Effector memory CD4-positive, alpha-beta T cell (primary cell): ENCODE results near the gene TGFB1.
A peak's percentile ranks its signal among the peaks of the same experiment; 100 is the strongest.

ENCODE experiments used
- DNase-seq, 3 donors: peaks; one replicate each; pipeline ENCODE4 v3.0.0-alpha.2; 2020
- H3K27ac ChIP-seq: 2 replicates; pipeline ENCODE4 v1.7.0; 2013; ENCODE audit warnings: mild to moderate bottlenecking, low read length, moderate library complexity; ENCODE audit not compliant: insufficient read depth, poor library complexity, severe bottlenecking
- H3K27me3 ChIP-seq: replicated peaks from 2 replicates; pipeline ENCODE4 v1.7.0; 2013; ENCODE audit warnings: mild to moderate bottlenecking, low read length; ENCODE audit not compliant: insufficient read depth, control insufficient read depth, poor library complexity, severe bottlenecking
- H3K36me3 ChIP-seq: 2 replicates; pipeline ENCODE4 v1.7.0; 2013; ENCODE audit warnings: mild to moderate bottlenecking, low read length, moderate library complexity; ENCODE audit not compliant: control insufficient read depth, insufficient read depth
- H3K4me1 ChIP-seq: 2 replicates; pipeline ENCODE4 v1.7.0; 2013; ENCODE audit warnings: low read length, mild to moderate bottlenecking; ENCODE audit not compliant: control insufficient read depth, insufficient read depth, poor library complexity, severe bottlenecking
- H3K4me3 ChIP-seq: 2 replicates; pipeline ENCODE4 v1.7.0; 2013; ENCODE audit warnings: low read length, low read depth, mild to moderate bottlenecking; ENCODE audit not compliant: insufficient read depth, poor library complexity, severe bottlenecking
- H3K9me3 ChIP-seq: 2 replicates; pipeline ENCODE4 v1.7.0; 2013; ENCODE audit warnings: mild to moderate bottlenecking, low read length, moderate library complexity; ENCODE audit not compliant: control insufficient read depth

The TGFB1 gene

DNA sequence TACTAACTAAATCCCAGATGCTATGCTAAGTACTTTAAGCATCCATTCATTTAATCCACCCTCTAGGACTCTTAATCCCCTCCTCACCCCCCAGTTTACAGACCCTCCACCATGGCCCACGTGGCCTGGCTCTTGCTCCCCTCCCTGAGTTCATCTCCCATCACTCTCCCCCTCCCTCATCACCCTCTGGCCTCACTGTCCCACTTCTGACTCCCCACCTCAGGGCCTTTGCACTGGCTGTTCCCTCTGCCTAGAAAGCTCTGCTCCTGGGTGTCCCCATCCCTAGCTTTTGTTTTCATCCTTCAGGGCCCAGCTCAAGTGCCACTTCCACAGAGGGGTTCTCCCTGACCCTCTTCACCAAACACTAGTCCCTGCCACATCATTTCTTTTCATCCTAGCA lies 6.0 kb upstream of the TGFB1 start:
- no peak for DNase-seq
- H3K27me3 ChIP-seq: no peaks in the 10 kb centered on the region
- no peaks in the 10 kb centered on the region for H3K36me3 ChIP-seq
- H3K4me3 ChIP-seq: no peak overlapping the region
- no peaks in the 10 kb centered on the region for H3K9me3 ChIP-seq
- no peak overlapping the region for H3K27ac ChIP-seq
- peaks cover 58% of the 10 kb centered on the region for H3K4me1 ChIP-seq

GRCh38 chr19:41357746-41358145 lies 4.0 kb upstream of the TGFB1 start:
- Histone ChIP-seq H3K4me1 (peaks cover 52% of the 10 kb centered on the region), H3K36me3 (no peaks in the 10 kb centered on the region), H3K27me3 (no peaks in the 10 kb centered on the region), H3K9me3 (no peaks in the 10 kb centered on the region), H3K4me3 (peak overlapping the region; percentile 10), H3K27ac (peak overlapping the region; percentile 59)
- no peak for DNase-seq

DNA sequence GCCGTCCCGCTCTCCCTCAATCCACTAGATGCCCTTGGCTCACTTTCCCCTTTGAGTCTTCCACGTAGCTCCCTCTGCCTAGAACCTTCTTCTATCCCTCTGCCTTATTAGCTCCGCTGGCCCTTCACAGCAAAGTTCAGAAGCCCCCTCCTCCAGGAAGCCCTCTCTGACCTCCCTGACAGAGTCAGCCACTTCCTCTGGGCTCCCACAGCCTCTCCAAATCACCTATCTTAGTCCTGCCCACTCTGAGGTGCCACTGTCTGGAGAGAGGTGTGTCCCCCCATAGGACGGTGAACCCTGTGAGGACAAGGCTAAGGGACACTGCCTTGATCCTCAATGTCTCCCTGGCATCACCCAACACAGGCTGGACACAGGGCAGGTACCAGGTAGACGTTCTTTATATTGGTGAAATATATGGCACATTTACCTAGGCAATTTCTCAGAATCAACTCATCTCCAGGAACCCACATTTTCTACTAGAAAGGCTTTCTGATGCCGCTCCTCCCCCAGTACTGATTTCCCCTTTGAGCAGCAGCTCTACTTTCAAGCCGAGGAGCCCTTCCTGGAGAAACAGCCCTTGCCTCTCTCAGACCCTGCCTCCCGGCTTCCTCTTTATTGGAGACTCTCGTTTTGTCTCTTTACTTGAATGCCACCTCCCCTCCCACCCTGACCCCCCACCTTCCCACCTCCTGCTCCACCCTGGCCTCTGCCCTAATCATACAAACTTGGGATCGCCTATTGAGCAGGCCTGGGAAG lies 3.4 kb upstream of the TGFB1 start:
- Histone ChIP-seq H3K4me1 (peaks cover 47% of the 10 kb centered on the region), H3K27me3 (no peaks in the 10 kb centered on the region), H3K36me3 (peaks cover 1% of the 10 kb centered on the region), H3K27ac (peak overlapping the region; percentile 59), H3K9me3 (no peaks in the 10 kb centered on the region), H3K4me3 (peak overlapping the region; percentile 18)
- no peak for DNase-seq

- Histone ChIP-seq H3K9me3 (no peaks in the 10 kb centered on the region), H3K4me3 (no peak overlapping the region), H3K36me3 (peaks cover 6% of the 10 kb centered on the region), H3K4me1 (peaks cover 47% of the 10 kb centered on the region), H3K27me3 (no peaks in the 10 kb centered on the region), H3K27ac (peak overlapping the region; percentile 95)
- no peak for DNase-seq
These were observed 2.1 kb upstream of the TGFB1 start for GRCh38 chr19:41355802-41356201.

DNA sequence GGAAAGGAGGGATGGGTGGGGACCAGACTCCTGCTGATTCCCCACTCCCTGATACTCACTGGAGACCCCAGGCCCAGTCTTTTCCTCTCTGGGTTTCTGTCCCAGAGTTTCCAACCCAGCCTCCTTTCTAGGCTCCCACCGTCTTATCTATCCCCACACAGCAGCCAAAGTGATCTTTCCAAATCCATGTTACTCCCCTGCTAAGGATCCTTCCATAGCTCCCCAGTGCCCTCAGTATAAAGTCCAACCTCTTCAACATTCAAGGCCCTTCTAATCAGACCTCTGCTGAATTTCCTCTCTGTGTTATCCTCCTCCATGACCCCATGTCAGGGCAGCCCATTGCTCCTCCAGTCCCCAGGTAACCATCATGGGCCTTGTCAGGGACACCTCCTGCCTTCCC lies 1.3 kb upstream of the TGFB1 start:
- no peaks in the 10 kb centered on the region for H3K9me3 ChIP-seq
- peaks cover 53% of the 10 kb centered on the region for H3K4me1 ChIP-seq
- no peaks in the 10 kb centered on the region for H3K27me3 ChIP-seq
- no peak for DNase-seq
- H3K27ac ChIP-seq: peak overlapping the region; percentile 95
- no peak overlapping the region for H3K4me3 ChIP-seq
- peaks cover 6% of the 10 kb centered on the region for H3K36me3 ChIP-seq

DNA sequence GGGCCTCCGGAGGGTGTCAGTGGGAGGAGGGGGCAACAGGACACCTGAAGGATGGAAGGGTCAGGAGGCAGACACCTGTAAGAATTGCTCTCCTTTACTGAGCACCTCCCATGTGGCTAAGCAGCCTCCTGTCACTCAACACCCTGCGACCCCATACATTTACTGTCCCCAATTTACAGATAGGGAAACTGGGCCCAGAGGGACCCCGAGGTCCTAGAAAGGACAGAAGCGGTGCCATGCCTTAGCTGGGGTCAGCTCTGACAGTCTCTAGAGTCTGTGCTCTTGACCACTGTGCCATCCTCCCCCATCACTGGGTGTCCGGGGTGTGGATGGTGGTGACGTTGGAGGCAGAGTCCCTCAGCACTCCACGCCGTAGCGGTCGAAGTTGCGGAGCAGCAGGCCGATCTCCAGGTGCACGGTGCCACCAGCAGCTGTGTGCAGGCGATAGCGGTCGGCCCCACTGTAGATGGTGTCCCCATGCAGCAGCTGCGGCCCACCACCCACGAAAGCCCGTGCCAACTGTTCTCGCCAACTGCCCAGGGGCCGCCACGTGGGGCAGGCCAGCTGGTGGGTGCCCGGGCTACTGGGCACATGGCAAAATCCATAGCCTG lies 726 bp upstream of the TGFB1 start:
- H3K9me3 ChIP-seq: no peaks in the 10 kb centered on the region
- H3K27me3 ChIP-seq: no peaks in the 10 kb centered on the region
- peak overlapping the region; percentile 95 for H3K27ac ChIP-seq
- peaks cover 59% of the 10 kb centered on the region for H3K4me1 ChIP-seq
- H3K36me3 ChIP-seq: peaks cover 6% of the 10 kb centered on the region
- H3K4me3 ChIP-seq: no peak overlapping the region
- DNase-seq: no peak

- DNase-seq: peak; percentile 63 to 70 (median 65)
- Histone ChIP-seq H3K4me1 (peaks cover 62% of the 10 kb centered on the region), H3K4me3 (peak overlapping the region; percentile 99), H3K27ac (peak overlapping the region; percentile 95), H3K36me3 (peaks cover 10% of the 10 kb centered on the region), H3K27me3 (no peaks in the 10 kb centered on the region), H3K9me3 (no peaks in the 10 kb centered on the region)
These were observed 885 bp downstream of the TGFB1 start for GRCh38 chr19:41352609-41353465.

DNA sequence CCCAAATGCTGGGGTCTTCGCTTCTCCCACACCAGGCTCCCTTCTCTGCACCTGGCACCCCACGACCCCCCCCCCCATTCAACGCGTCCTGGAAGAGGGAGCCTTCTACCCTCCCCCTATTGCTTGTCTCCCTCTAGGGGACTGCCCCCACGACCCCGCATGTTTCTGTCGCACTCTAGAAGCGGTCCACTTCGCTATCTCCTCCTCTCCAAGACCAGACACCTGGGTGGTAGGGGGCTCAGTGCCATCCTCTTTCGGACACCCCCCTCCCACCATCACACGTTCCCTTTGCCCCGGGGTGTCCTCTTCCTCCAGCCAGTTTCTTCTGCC lies 1.5 kb downstream of the TGFB1 start:
- peaks cover 13% of the 10 kb centered on the region for H3K36me3 ChIP-seq
- peaks cover 57% of the 10 kb centered on the region for H3K4me1 ChIP-seq
- H3K27me3 ChIP-seq: no peaks in the 10 kb centered on the region
- peak overlapping the region; percentile 95 for H3K27ac ChIP-seq
- DNase-seq: no peak
- peak overlapping the region; percentile 99 for H3K4me3 ChIP-seq
- no peaks in the 10 kb centered on the region for H3K9me3 ChIP-seq

DNA sequence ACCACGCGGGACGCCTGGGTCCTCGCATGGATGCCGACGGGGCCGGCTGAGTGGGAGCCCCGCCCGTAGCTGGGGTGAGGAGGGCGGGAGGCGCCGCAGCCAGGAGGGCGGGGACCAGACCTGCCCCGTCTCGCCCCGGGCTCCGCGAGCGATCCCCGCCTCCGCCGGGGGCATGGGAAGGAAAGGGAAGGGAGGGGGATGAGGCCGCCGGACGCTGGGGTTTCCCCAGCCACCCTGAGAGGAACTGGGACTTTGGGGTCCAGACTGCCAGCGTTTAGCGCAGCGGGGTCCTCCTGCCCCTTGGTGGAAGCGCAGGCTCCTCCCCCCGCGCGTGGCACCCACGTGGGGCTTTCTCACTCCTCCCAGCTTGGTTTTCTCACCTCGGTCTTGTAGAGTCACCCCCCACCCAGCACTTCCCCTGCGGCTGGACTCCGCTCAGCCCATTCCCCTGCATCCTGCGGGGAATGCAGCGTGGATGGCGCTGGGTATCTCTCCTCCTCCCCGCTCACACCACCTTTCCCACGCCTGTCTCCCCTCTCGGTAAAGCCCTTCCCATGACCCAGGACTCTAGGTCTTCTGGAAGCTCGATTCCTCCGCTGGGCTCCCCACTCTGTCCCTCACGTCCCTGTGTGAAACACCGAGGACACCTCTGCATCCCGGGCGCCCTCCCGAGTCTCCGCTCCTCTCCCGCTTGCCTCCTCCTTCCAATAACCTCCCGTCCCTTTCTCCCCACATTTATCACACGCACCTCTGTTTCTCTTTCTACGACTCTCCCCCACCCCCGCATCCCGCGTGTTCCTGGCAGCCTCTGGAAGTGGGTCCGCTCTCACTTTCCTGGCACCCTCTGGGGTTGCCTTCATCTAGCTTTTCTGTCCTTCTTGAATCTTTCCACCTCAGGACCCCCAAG lies 2.1 kb downstream of the TGFB1 start:
- peak overlapping the region; percentile 99 for H3K4me3 ChIP-seq
- H3K27me3 ChIP-seq: no peaks in the 10 kb centered on the region
- peaks cover 50% of the 10 kb centered on the region for H3K4me1 ChIP-seq
- peaks cover 19% of the 10 kb centered on the region for H3K36me3 ChIP-seq
- DNase-seq: peak; percentile 86 to 90 (median 89)
- peak overlapping the region; percentile 95 for H3K27ac ChIP-seq
- H3K9me3 ChIP-seq: no peaks in the 10 kb centered on the region
